ENCODE results near the gene TPCN2.

Gene TPCN2

DNA sequence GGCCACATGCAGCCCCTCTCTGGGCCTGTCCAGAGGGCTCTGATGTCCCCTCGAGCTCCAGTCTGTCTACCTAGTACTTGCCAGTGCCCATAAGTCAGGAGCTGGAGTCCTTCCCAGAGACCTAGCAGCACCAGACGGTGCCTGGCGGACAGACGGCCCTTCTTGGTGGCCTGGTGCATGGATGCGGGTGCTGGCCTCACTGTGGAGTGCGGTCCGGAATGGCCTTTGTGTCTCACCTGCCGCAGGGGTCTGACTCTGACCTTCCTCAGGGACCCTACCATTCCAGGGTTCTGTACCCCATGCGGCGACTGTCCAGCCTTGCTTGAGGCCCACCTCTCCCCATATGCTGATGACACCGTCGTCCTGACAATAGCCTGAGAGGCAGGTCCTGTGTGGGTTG, 77.6 kb downstream of the TPCN2 start:
- no peak for DNase-seq (ENCODE audit: low read depth)
- TF ChIP-seq, protein P1, sequence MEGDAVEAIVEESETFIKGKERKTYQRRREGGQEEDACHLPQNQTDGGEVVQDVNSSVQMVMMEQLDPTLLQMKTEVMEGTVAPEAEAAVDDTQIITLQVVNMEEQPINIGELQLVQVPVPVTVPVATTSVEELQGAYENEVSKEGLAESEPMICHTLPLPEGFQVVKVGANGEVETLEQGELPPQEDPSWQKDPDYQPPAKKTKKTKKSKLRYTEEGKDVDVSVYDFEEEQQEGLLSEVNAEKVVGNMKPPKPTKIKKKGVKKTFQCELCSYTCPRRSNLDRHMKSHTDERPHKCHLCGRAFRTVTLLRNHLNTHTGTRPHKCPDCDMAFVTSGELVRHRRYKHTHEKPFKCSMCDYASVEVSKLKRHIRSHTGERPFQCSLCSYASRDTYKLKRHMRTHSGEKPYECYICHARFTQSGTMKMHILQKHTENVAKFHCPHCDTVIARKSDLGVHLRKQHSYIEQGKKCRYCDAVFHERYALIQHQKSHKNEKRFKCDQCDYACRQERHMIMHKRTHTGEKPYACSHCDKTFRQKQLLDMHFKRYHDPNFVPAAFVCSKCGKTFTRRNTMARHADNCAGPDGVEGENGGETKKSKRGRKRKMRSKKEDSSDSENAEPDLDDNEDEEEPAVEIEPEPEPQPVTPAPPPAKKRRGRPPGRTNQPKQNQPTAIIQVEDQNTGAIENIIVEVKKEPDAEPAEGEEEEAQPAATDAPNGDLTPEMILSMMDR (conservative IDR thresholded peaks at IDR 0.05; ENCODE audit: low read length), result no peak
- H3K4me3 ChIP-seq (ENCODE audit: low read length), result no peak overlapping the region

DNA sequence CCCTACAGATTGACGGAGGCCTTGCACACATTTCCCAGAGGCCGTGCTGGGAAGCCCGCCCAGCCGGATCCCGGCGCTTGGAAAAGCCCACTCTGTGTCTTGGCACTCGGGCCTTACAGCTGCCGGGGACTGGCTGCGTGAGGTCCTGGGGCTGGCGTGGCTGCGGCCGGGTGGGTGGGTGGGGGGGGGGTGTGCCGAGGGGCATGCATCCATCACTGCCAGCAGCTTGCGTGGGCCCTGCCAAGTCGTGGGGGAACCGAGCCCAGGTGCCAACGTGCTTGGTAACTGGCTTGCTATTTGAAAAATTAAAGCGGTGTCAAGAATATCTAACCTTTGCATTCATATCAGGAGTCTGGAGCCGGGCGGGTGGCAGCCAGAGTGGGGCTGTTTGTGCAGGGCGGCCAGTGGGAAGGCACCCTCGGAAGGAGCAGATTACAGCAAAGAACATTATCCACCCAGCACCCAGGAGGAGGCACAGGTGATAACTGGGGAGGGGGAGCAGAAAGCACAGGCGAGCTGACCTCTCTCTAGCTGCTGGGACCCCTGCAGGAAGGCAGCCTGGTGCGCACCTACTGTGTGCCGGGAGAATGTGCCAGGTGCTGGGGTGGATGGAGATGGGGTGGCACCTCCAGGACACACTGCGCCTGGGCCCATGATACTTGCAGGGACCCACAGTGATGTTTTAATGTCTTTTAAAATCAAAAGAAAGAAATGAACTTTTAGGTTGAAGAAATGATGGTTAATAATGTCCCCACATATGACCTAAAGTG, 78.5 kb downstream of the TPCN2 start:
- TF ChIP-seq, protein P1 (conservative IDR thresholded peaks at IDR 0.05; ENCODE audit: low read length), result no peak
- no peak overlapping the region for H3K4me3 ChIP-seq (ENCODE audit: low read length)
- no peak for DNase-seq (ENCODE audit: low read depth)

DNA sequence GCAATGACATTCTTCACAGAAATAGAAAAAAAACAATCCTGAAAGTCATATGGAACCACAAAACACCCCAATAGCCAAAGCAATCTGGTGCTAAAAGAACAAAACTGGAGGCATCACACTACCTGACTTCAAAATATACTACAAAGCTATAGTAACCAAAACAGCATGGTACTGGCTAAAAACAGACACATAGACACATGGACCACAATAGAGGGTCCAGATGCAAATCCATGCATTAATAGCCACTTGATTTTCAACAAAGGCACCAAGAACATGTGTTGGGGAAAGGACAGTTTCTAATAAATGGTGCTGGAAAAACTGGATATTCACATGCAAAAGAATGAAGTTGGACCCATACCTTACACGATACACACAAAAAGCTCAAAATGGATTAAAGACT, 79.2 kb downstream of the TPCN2 start:
- H3K4me3 ChIP-seq (ENCODE audit: low read length), result no peak overlapping the region
- TF ChIP-seq, protein P1 (conservative IDR thresholded peaks at IDR 0.05; ENCODE audit: low read length), result no peak
- DNase-seq (ENCODE audit: low read depth), result no peak

DNA sequence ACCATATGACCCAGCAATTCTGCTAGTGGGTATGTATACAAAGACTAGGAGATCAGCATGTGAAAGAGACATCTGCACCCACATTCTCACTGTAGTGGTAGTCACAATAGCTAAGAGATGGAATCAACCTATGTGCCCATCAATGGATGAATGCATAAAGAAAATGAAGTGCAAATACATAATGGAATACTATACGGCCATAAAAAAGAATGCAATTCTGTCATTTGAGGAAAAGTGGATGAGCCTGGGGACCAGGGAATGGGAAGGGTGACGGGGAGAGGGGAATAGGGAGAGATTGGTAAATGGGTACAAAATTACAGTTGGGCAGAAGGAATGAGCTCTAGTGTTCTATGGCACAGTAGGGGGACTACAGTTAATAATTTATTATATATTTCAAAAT, 80.3 kb downstream of the TPCN2 start:
- TF ChIP-seq, protein P1 (conservative IDR thresholded peaks at IDR 0.05; ENCODE audit: low read length), result no peak
- DNase-seq (ENCODE audit: low read depth), result no peak
- H3K4me3 ChIP-seq (ENCODE audit: low read length), result no peak overlapping the region

DNA sequence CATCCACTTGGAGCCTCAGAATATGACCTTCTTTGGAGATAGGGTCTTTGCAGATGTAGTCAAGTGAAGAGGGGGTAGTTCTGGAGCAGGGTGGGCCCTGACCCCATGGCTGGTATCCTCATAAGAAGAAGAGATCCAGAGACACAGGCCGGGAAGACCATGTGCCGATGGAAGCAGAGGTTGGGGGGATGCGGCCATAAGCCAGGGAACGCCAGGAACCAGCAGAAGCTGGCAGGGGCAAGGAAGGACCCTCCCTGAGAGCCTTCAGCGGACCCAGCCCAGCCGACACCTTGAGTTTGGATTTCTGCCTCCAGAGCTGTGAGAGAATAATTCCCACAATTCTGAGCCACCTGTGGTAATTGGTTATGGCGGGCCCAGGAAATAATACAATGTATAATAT, 80.9 kb downstream of the TPCN2 start:
- H3K4me3 ChIP-seq (ENCODE audit: low read length), result no peak overlapping the region

DNA sequence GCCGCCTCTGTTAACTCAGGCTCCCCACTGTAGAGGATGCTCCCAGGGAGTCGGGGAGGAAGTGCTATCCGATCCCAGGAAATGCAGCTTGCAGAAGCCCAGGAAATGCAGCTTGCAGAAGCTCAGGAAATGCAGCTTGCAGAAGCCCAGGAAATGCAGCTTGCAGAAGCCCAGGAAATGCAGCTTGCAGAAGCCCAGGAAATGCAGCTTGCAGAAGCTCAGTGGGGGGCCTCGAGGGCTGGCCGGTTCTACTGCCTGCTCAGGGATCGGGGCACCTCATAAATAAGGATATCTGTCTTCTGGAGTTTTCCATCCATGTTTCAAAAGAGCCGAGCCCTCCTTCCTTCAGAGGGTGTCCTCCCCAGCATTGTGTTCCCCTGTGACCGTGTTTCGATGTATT, 81.9 kb downstream of the TPCN2 start:
- no peak for DNase-seq (ENCODE audit: low read depth)
- TF ChIP-seq, protein P1 (conservative IDR thresholded peaks at IDR 0.05; ENCODE audit: low read length), result no peak
- no peak overlapping the region for H3K4me3 ChIP-seq (ENCODE audit: low read length)

More for the DNA sequence above, 80.9 kb downstream of the TPCN2 start:
- DNase-seq (ENCODE audit: low read depth), result no peak
- TF ChIP-seq, protein P1 (conservative IDR thresholded peaks at IDR 0.05; ENCODE audit: low read length), result no peak

DNA sequence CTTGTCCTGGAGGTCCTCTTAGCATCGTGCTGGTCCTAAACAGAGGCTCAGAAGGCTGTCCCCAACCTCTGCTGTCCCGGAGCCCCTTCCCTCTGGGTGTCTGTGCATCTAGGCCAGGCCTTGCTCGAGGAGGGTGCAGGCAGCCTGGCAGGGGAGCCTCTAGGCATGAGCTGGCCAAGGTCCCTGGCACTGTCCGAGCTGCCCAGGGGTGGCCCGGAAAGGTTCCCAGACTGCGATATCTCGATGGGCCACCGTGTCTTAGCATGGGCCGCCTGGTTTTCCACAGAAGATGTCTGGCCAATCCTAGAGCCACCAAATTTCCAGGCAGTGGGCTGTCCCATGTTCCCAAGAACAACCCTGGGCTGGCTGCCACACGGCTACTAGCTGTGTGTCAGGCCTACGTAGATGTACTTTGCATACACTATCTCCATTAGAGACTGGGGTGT, 82.4 kb downstream of the TPCN2 start:
- TF ChIP-seq, protein P1 (conservative IDR thresholded peaks at IDR 0.05; ENCODE audit: low read length), result no peak
- no peak for DNase-seq (ENCODE audit: low read depth)
- H3K4me3 ChIP-seq (ENCODE audit: low read length), result no peak overlapping the region
